HG03159 (cell line): ENCODE data around the gene ATAD2B.

Experiments
- ATAC-seq: cut with Tn5 transposase; IDR thresholded peaks from one replicate; pipeline ENCODE4 v1.9.1; 2021; ENCODE audit warnings: mild to moderate bottlenecking, moderate library complexity; ENCODE audit not compliant: unreplicated experiment

The ATAD2B gene

GRCh38 chr2:23705771-23706612, 220.9 kb downstream of the ATAD2B start:
- no peak for ATAC-seq

- ATAC-seq: no peak
Observed at GRCh38 chr2:23703583-23704385, 223.1 kb downstream of the ATAD2B start.

GRCh38 chr2:23703037-23703582, 223.8 kb downstream of the ATAD2B start:
- ATAC-seq: no peak

- ATAC-seq: no peak
Observed at GRCh38 chr2:23700627-23701026, 226.3 kb downstream of the ATAD2B start.

- ATAC-seq: no peak
Observed at GRCh38 chr2:23699580-23699925, 227.4 kb downstream of the ATAD2B start.

- ATAC-seq: no peak
Observed at GRCh38 chr2:23698721-23699579, 228.0 kb downstream of the ATAD2B start.
